ENCODE data around the gene GMPPA. TPM values are rescaled to one million over a fixed set of nuclear protein-coding genes. Genes with fewer than 3 reads are reported as not detected.

The GMPPA gene
- total and polyA plus RNA-seq, 2 donors (not counting 1 experiment from before 2014, with no cell fraction given): 38.3 to 59.7 TPM

DNA sequence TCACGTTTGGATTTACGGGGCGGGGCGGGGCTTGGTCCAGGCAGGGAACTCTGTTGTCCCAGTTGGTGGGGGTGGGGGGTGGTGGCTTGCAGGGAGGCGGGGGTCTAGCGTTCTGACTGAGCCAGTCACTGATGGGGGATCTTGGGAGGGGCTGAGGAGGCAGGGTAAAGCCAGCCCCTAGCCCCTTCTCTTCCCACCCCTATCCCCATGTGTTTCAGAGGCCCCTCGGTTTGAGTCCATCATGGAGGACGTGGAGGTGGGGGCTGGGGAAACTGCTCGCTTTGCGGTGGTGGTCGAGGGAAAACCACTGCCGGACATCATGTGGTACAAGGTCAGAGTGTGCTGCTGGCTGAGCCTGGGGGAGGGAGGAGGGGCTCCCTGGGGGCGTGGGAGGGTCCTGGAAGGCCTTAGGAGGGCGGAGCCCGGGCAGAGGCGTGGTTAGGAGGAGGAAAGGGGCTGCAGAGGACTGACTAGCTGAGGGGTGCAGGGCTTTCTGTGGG is 22.0 kb upstream of the GMPPA start:
- Histone ChIP-seq H3K27me3 (ENCODE audit: control insufficient read depth, insufficient read depth, low read length) (no peaks in the 10 kb centered on the region), H3K79me2 (ENCODE audit: control insufficient read depth, insufficient read depth, low read length) (no peaks in the 10 kb centered on the region), H3K4me1 (ENCODE audit: control insufficient read depth, extremely low read depth, insufficient read depth, low read length) (no peaks in the 10 kb centered on the region), H3K9me3 (ENCODE audit: control insufficient read depth, insufficient read depth, low read depth, low read length) (no peaks in the 10 kb centered on the region), H2AFZ (ENCODE audit: low read length) (no peak overlapping the region), H3K9ac (ENCODE audit: insufficient read depth, low read length) (no peak overlapping the region), H3K4me2 (ENCODE audit: extremely low read depth, insufficient read depth, low read length) (peak overlapping the region; percentile 44), H4K20me1 (ENCODE audit: control insufficient read depth, extremely low read depth, insufficient read depth, low read length) (no peaks in the 10 kb centered on the region), H3K27ac (ENCODE audit: insufficient read depth, low read length) (no peak overlapping the region), H3K36me3 (ENCODE audit: control insufficient read depth, insufficient read depth, low read length) (peaks cover 4% of the 10 kb centered on the region), H3K4me3 (replicated peaks in 1 of 4; ENCODE audit: control extremely low read depth in 1 of 4, insufficient read depth in 1 of 4, low read depth in 3 of 4, low read length in 4 of 4) (no peak overlapping the region)
- TF ChIP-seq EZH2 (IDR thresholded peaks at IDR 0.05; ENCODE audit: low read length, missing control alignments): no peak
- TF ChIP-seq, protein P1, sequence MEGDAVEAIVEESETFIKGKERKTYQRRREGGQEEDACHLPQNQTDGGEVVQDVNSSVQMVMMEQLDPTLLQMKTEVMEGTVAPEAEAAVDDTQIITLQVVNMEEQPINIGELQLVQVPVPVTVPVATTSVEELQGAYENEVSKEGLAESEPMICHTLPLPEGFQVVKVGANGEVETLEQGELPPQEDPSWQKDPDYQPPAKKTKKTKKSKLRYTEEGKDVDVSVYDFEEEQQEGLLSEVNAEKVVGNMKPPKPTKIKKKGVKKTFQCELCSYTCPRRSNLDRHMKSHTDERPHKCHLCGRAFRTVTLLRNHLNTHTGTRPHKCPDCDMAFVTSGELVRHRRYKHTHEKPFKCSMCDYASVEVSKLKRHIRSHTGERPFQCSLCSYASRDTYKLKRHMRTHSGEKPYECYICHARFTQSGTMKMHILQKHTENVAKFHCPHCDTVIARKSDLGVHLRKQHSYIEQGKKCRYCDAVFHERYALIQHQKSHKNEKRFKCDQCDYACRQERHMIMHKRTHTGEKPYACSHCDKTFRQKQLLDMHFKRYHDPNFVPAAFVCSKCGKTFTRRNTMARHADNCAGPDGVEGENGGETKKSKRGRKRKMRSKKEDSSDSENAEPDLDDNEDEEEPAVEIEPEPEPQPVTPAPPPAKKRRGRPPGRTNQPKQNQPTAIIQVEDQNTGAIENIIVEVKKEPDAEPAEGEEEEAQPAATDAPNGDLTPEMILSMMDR (conservative IDR thresholded peaks at IDR 0.05 in 1 of 2, IDR thresholded peaks at IDR 0.05 in 1 of 2; ENCODE audit: low read depth in 1 of 2, low read length in 2 of 2): no peak
- no peak for DNase-seq (ENCODE audit: low read depth in 2 of 2)

DNA sequence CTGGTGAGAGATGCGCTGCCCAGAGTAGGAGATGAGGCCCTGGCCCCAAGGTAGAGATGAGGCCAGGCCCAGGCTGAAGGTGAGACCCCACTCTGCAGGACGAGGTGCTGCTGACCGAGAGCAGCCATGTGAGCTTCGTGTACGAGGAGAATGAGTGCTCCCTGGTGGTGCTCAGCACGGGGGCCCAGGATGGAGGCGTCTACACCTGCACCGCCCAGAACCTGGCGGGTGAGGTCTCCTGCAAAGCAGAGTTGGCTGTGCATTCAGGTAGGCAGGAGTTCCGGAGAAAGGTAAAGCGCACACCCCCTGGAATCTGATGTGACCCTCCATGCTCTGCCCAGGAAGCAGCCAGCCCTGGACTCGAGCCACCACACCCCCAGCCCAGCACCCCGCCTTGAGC is 21.5 kb upstream of the GMPPA start:
- Histone ChIP-seq H3K79me2 (ENCODE audit: control insufficient read depth, insufficient read depth, low read length) (no peaks in the 10 kb centered on the region), H3K4me2 (ENCODE audit: extremely low read depth, insufficient read depth, low read length) (no peak overlapping the region), H3K27ac (ENCODE audit: insufficient read depth, low read length) (no peak overlapping the region), H3K9me3 (ENCODE audit: control insufficient read depth, insufficient read depth, low read depth, low read length) (no peaks in the 10 kb centered on the region), H3K27me3 (ENCODE audit: control insufficient read depth, insufficient read depth, low read length) (no peaks in the 10 kb centered on the region), H3K4me1 (ENCODE audit: control insufficient read depth, extremely low read depth, insufficient read depth, low read length) (no peaks in the 10 kb centered on the region), H2AFZ (ENCODE audit: low read length) (no peak overlapping the region), H4K20me1 (ENCODE audit: control insufficient read depth, extremely low read depth, insufficient read depth, low read length) (no peaks in the 10 kb centered on the region), H3K36me3 (ENCODE audit: control insufficient read depth, insufficient read depth, low read length) (peaks cover 1% of the 10 kb centered on the region), H3K4me3 (replicated peaks in 1 of 4; ENCODE audit: control extremely low read depth in 1 of 4, insufficient read depth in 1 of 4, low read depth in 3 of 4, low read length in 4 of 4) (no peak overlapping the region), H3K9ac (ENCODE audit: insufficient read depth, low read length) (no peak overlapping the region)
- TF ChIP-seq, protein P1 (conservative IDR thresholded peaks at IDR 0.05 in 1 of 2, IDR thresholded peaks at IDR 0.05 in 1 of 2; ENCODE audit: low read depth in 1 of 2, low read length in 2 of 2): no peak
- no peak for TF ChIP-seq EZH2 (IDR thresholded peaks at IDR 0.05; ENCODE audit: low read length, missing control alignments)
- no peak for DNase-seq (ENCODE audit: low read depth in 2 of 2)

DNA sequence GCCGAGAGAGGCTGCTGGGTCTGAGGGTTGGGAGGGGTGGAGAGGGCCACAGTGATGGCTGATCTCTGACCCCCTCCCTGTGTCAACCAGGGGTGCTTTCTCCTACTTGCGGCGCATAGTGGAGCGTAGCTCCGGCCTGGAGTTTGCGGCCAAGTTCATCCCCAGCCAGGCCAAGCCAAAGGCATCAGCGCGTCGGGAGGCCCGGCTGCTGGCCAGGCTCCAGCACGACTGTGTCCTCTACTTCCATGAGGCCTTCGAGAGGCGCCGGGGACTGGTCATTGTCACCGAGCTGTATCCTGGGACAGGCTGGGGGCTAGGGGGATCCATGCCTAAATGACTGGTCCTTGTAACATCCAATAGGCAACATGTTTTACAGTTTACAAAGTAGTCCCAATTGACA is 20.9 kb upstream of the GMPPA start:
- Histone ChIP-seq H3K9me3 (ENCODE audit: control insufficient read depth, insufficient read depth, low read depth, low read length) (no peaks in the 10 kb centered on the region), H3K27ac (ENCODE audit: insufficient read depth, low read length) (no peak overlapping the region), H3K9ac (ENCODE audit: insufficient read depth, low read length) (no peak overlapping the region), H3K4me3 (replicated peaks in 1 of 4; ENCODE audit: control extremely low read depth in 1 of 4, insufficient read depth in 1 of 4, low read depth in 3 of 4, low read length in 4 of 4) (no peak overlapping the region), H4K20me1 (ENCODE audit: control insufficient read depth, extremely low read depth, insufficient read depth, low read length) (no peaks in the 10 kb centered on the region), H3K4me1 (ENCODE audit: control insufficient read depth, extremely low read depth, insufficient read depth, low read length) (no peaks in the 10 kb centered on the region), H3K79me2 (ENCODE audit: control insufficient read depth, insufficient read depth, low read length) (no peaks in the 10 kb centered on the region), H3K27me3 (ENCODE audit: control insufficient read depth, insufficient read depth, low read length) (no peaks in the 10 kb centered on the region), H3K36me3 (ENCODE audit: control insufficient read depth, insufficient read depth, low read length) (peaks cover 1% of the 10 kb centered on the region), H2AFZ (ENCODE audit: low read length) (no peak overlapping the region), H3K4me2 (ENCODE audit: extremely low read depth, insufficient read depth, low read length) (no peak overlapping the region)
- TF ChIP-seq EZH2 (IDR thresholded peaks at IDR 0.05; ENCODE audit: low read length, missing control alignments): no peak
- TF ChIP-seq, protein P1 (conservative IDR thresholded peaks at IDR 0.05 in 1 of 2, IDR thresholded peaks at IDR 0.05 in 1 of 2; ENCODE audit: low read depth in 1 of 2, low read length in 2 of 2): no peak
- no peak for DNase-seq (ENCODE audit: low read depth in 2 of 2)

All from fibroblast of lung (primary cell).